ENCODE results near the gene STRC. TPM values are rescaled to one million over a fixed set of nuclear protein-coding genes. Genes with fewer than 3 reads are reported as not detected.
"Not testable (repeated sequence)": the region's sequence is repeated elsewhere in the genome, so short reads cannot be mapped to it uniquely, and the experiment has no call there.

STRC gene
- total RNA-seq, 1 donor from 2014 or later: 2.7 TPM

DNA sequence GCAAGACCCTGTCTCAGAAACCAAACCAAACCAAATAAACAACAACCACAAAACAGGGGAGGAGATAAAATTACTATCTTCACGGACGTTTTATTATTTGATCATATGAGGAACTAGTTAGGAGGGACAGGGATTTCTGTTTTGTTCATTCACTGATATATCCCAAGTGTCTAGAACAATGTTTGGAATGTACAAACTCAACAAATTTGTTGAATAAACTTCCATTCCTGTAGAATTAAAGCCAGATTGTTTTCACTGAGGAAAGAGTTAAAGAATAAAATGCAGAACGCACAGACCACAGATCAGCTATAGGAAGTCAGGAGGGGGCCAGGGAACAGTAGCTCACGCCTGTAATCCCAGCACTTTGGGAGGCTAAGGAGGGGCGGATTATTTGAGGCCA, 6.5 kb upstream of the STRC start:
- TF ChIP-seq, protein P1, sequence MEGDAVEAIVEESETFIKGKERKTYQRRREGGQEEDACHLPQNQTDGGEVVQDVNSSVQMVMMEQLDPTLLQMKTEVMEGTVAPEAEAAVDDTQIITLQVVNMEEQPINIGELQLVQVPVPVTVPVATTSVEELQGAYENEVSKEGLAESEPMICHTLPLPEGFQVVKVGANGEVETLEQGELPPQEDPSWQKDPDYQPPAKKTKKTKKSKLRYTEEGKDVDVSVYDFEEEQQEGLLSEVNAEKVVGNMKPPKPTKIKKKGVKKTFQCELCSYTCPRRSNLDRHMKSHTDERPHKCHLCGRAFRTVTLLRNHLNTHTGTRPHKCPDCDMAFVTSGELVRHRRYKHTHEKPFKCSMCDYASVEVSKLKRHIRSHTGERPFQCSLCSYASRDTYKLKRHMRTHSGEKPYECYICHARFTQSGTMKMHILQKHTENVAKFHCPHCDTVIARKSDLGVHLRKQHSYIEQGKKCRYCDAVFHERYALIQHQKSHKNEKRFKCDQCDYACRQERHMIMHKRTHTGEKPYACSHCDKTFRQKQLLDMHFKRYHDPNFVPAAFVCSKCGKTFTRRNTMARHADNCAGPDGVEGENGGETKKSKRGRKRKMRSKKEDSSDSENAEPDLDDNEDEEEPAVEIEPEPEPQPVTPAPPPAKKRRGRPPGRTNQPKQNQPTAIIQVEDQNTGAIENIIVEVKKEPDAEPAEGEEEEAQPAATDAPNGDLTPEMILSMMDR (IDR thresholded peaks at IDR 0.05; ENCODE audit: unreplicated experiment): no peak
- Mint-ChIP-seq H3K9me3 (no peaks in the 10 kb centered on the region), H3K4me3 (no peak overlapping the region), H3K36me3 (no peaks in the 10 kb centered on the region), H3K4me1 (no peaks in the 10 kb centered on the region), H3K27ac (no peak overlapping the region), H3K27me3 (ENCODE audit: low read depth) (peaks cover 4% of the 10 kb centered on the region)
- no peak for DNase-seq (ENCODE audit: low spot score in 2 of 2, unreplicated experiment in 2 of 2)

DNA sequence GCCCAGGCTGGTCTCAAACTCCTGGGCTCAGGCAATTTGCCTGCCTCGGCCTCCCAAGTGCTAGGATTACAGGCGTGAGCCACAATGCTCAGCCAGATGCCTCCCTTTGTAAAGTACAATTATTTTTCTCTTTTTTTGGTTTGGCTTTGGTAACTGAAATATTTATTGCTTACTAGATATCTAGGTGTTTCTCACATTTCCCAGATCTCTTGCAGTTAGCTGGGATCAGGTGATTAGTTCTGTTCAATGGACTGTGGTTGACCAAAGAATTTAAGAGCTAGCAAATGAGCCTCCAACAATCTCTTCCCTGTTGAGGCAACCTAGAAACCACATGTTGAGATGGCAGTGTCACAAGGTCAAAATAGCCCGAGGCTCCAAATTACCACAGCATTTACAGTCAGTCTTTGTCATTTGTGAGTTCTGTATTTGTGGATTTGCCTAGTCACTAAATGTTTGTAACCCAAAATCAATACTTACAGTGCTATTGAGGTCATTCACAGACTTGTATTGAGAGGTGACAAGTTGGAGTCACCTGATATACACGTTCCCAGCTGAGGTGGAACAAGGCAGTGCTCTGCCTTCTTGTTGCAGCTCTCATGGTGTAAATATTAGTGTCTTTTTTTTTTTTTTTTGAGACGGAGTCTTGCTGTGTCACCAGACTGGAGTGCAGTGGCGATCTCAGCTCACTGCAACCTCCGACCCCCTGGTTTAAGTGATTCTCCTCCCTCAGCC, 3.6 kb upstream of the STRC start:
- H3K36me3 Mint-ChIP-seq; H3K27ac Mint-ChIP-seq; H3K4me3 Mint-ChIP-seq; H3K4me1 Mint-ChIP-seq; H3K9me3 Mint-ChIP-seq; H3K27me3 Mint-ChIP-seq (ENCODE audit: low read depth); DNase-seq (ENCODE audit: low spot score in 2 of 2, unreplicated experiment in 2 of 2): not testable (repeated sequence)

DNA sequence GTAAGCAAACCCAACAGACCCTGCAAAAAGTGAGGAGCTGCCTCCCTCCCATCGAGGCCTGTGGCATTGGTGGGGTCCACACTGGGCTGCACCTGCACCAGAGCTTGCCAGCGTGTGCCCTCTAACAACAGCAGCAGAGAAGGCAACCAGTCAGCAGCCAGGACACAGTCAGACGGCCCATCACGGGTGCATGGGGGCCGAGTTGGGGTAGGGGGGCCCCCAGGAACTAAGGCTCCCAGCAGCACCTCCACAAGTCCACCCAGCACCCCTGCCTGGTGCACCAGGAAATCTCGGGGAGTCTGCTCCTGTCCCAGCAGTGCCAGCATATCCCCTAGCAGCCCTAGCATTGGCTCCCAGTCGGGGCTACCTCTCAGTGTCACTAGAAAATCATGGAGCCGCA, 850 bp downstream of the STRC start:
- not testable (repeated sequence) for H3K36me3 Mint-ChIP-seq; H3K4me3 Mint-ChIP-seq; DNase-seq (ENCODE audit: low spot score in 2 of 2, unreplicated experiment in 2 of 2); H3K27me3 Mint-ChIP-seq (ENCODE audit: low read depth); H3K27ac Mint-ChIP-seq; H3K4me1 Mint-ChIP-seq; H3K9me3 Mint-ChIP-seq

DNA sequence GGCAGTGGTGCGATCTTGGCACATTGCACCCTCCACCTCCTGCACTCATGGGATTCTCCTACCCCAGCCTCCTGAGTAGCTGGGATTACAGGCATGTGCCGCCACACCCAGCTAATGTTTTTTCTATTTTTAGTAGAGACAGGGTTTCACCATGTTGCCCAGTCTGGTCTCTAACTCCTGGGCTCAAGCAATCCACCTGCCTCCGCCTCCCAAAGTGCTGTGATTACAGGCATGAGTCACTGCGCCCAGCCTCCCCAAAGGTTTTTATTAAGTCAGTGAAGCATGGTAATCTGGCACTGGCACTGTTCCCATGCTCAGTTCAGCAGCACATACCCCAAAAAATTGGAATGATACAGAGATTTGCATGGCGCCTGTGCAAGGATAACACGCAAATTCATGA, 16.4 kb downstream of the STRC start:
- H3K27me3 Mint-ChIP-seq (ENCODE audit: low read depth): peaks cover 33% of the 10 kb centered on the region
- not testable (repeated sequence) for H3K27ac Mint-ChIP-seq

DNA sequence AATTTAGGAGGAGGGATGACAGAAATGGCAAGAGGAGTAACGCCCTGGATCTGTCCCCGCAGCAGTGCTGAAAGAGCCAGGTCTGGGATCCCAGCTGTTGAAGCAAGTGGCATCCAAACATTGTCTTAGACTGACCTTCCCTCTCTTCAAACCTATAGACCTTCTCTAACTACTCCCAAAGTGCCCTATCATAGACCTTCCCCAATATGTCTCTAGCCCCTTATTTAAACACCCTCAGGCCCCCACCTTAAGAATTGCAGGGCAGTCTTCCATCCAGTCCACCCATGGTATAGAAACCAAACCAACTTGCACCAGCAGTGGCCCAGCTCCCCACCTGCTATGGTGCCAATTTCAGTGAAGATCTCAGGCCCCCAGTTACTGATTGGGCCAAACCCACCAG, 18.4 kb downstream of the STRC start:
- not testable (repeated sequence) for H3K4me3 Mint-ChIP-seq

More for the DNA sequence above, 16.4 kb downstream of the STRC start:
- not testable (repeated sequence) for H3K4me1 Mint-ChIP-seq; H3K36me3 Mint-ChIP-seq; H3K9me3 Mint-ChIP-seq; DNase-seq (ENCODE audit: low spot score in 2 of 2, unreplicated experiment in 2 of 2); H3K4me3 Mint-ChIP-seq

DNA sequence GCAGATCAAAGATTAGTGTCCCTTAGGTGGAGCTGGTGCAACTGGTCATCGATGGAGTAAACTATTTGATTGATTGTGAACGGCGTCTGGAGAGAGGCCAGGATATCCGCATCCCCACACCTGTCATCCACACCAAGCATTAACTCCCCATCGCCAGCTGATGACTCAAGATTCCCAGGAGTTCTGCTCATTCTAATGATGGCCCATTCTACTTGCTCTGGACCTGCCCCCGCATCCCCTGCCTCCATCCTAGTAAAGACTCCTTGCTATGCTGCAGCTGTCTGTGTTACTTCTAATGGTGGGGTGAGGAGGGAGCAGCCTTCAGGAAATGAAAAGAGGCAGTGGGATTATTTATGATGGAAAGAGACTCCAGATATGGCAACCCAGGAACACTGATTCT, 19.5 kb downstream of the STRC start:
- H3K4me1 Mint-ChIP-seq; H3K4me3 Mint-ChIP-seq; DNase-seq (ENCODE audit: low spot score in 2 of 2, unreplicated experiment in 2 of 2); H3K36me3 Mint-ChIP-seq; H3K27ac Mint-ChIP-seq; H3K9me3 Mint-ChIP-seq: not testable (repeated sequence)
- H3K27me3 Mint-ChIP-seq (ENCODE audit: low read depth): peaks cover 38% of the 10 kb centered on the region

More for the DNA sequence above, 18.4 kb downstream of the STRC start:
- not testable (repeated sequence) for DNase-seq (ENCODE audit: low spot score in 2 of 2, unreplicated experiment in 2 of 2); H3K9me3 Mint-ChIP-seq; H3K36me3 Mint-ChIP-seq; H3K4me1 Mint-ChIP-seq; H3K27ac Mint-ChIP-seq
- peaks cover 41% of the 10 kb centered on the region for H3K27me3 Mint-ChIP-seq (ENCODE audit: low read depth)

DNA sequence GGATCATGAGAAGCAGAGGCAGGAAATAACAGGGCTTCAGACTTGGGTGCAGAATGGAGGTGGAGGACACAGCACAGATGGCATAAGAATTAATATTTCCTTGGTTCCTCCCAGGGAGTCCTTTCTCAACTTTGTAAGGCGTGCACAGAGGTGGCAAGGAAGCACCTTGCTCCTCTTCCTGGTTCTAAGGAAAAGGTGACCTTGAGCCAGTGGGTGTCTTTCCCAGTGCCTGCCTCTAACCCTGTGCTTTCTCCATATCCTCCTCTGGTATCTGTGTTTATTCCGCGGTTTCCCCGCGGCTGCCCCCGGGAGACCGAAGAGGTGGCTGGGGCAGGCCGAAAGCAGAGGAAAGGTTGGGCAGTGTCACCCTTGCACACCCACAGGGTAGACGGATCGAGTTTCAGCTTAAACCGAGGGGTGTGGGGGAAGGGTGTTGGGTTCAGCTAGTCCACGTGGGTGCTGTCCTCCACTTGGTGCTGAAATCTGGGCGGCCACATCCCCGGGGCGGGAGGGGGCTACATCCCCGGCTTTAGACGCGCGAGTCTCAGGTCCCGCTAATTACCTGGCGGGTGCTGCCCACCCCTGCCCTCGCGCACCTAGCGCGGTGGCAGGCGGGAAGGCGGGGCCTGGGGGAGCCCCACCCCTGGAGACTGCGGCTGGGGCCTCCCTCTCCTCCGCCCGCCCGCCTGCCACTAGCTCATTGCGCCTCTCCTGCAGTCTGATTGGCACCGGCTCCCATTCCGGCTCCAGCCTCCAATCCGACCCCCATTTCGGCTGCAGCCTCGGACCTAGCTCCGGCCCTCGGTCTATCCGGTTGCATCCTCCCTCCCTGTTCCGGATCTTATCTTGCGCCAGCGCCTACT, 25.0 kb downstream of the STRC start, which contains the start of gene CKMT1B:
Gene CKMT1B (plus strand): TSS at position 700 of the 863 bp plus-strand sequence. CDS start 192 bp downstream, outside the sequence.
- H3K9me3 Mint-ChIP-seq; H3K36me3 Mint-ChIP-seq; DNase-seq (ENCODE audit: low spot score in 2 of 2, unreplicated experiment in 2 of 2); H3K27ac Mint-ChIP-seq; H3K4me1 Mint-ChIP-seq; H3K4me3 Mint-ChIP-seq: not testable (repeated sequence)
- H3K27me3 Mint-ChIP-seq (ENCODE audit: low read depth): peaks cover 17% of the 10 kb centered on the region

DNA sequence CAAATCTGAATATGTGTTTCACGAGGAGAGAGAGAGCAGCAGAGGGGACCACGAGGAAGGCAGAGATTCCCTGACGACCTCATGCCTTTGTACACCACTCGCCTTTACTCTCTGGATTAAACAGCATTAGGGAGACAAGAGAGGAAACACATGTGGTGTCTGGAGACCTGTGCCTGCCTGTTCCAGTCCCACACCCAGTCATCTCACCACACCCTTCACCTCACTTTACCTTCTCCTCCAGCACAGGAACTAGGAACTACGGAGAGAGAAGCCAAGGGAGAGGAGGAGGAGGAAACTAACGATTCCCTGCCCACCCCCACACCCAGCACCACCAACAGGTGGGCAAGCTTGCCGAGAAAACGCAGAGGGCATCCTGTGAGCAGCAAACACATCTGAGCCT, 25.8 kb downstream of the STRC start:
- not testable (repeated sequence) for H3K27ac Mint-ChIP-seq; DNase-seq (ENCODE audit: low spot score in 2 of 2, unreplicated experiment in 2 of 2); H3K4me3 Mint-ChIP-seq; H3K36me3 Mint-ChIP-seq; H3K4me1 Mint-ChIP-seq; H3K9me3 Mint-ChIP-seq
- H3K27me3 Mint-ChIP-seq (ENCODE audit: low read depth): peaks cover 14% of the 10 kb centered on the region

DNA sequence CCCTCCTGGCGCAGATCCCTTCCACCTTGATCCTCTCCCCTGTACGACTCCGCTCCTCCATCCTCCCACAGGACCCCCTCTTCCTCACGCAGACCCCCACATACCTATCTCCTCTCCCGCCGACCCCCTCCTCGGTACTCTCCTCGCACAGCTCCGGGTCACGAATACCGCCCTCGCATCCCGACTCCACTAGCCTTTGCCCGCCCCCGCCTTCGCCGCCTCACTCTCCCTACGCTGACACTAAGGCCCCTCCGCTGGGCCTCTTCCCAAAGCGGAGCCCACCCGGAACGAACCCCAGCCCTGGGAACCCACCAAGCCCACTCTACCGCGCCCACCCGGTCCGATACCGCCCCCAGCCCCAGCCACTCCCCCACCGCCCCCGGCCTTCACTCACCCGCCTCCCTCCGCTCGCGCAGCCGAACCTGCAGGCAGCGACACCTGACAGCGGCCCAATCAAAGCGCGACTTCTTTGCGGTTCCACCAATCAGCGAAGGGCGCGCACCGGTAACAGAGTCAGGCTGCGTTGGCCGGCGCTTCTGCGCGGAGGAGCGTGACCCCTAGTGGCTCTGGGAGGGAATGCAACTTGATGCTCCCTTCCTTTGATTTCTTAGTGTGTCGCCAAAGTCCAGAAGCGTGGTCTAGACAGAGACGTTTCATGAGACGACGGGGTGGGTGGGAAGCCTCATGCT, 28.7 kb downstream of the STRC start, which contains the start of gene PPIP5K1:
Gene PPIP5K1 (minus strand): TSS at position 431 of the 689 bp plus-strand sequence. CDS start 5,704 bp downstream, outside the sequence.
- not testable (repeated sequence) for H3K27ac Mint-ChIP-seq; DNase-seq (ENCODE audit: low spot score in 2 of 2, unreplicated experiment in 2 of 2); H3K4me3 Mint-ChIP-seq; H3K36me3 Mint-ChIP-seq; H3K27me3 Mint-ChIP-seq (ENCODE audit: low read depth); H3K4me1 Mint-ChIP-seq; H3K9me3 Mint-ChIP-seq

DNA sequence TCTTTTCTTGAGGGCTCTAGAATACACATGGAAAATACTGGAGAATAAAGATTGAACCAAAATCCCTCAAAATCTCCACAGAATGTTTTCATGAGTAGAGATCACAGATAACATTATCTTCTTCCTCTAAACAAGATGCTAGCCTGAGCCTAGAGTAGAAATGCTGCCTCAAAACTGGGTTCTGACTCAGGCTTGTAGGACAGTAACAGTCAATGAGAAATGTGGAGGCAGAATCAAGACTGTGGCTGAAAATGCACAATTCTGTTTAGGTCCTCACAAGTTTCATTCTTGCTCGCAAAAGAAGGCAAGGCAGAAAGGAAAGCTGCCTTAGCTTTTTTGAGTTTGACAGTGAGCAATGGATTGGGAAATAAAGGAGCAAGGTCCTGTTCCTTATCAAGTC, 44.0 kb downstream of the STRC start:
- H3K27ac Mint-ChIP-seq; H3K9me3 Mint-ChIP-seq; H3K4me1 Mint-ChIP-seq; H3K27me3 Mint-ChIP-seq (ENCODE audit: low read depth); H3K36me3 Mint-ChIP-seq; H3K4me3 Mint-ChIP-seq; DNase-seq (ENCODE audit: low spot score in 2 of 2, unreplicated experiment in 2 of 2): not testable (repeated sequence)

DNA sequence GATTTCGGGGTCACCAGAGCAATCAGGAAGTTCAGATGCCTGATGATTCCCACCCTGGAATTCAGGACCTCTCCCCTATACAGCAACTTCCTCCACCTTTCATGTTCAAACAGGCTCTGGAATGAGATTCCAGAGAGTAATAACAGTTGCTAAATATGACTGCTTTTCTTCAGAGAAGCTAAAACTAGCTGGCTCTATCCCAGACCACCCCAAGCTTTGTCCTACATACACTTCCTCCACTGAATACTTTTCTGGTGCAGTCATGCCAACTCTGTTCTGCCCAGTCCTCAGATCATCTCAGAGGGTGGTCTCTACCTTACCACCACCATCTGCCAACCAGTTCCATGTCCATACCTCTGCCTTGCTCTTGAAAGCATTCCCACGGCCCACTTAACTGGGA, 52.0 kb downstream of the STRC start:
- not testable (repeated sequence) for DNase-seq (ENCODE audit: low spot score in 2 of 2, unreplicated experiment in 2 of 2); H3K4me1 Mint-ChIP-seq; H3K27ac Mint-ChIP-seq; H3K9me3 Mint-ChIP-seq; H3K4me3 Mint-ChIP-seq; H3K27me3 Mint-ChIP-seq (ENCODE audit: low read depth); H3K36me3 Mint-ChIP-seq

DNA sequence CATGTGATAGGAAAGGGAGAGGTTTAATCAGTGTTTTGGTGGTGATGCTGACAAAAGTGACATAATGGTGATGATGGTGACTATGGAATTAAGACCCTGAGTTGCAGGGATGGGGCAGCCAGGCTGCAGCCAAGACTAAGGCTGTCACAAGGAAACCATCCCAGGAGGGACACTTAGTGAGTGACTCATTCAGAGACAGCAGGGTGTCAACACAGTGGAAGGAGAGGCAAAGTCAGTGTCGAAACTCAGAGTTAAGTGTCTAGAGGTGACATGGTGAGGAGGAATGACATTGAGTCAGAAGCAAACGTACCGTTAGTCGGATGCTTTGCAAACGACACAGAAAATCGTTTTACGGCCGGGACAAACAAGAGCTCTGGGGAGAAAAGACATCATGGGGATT, 54.8 kb downstream of the STRC start:
- H3K9me3 Mint-ChIP-seq; H3K36me3 Mint-ChIP-seq; H3K4me1 Mint-ChIP-seq; H3K4me3 Mint-ChIP-seq; H3K27ac Mint-ChIP-seq; DNase-seq (ENCODE audit: low spot score in 2 of 2, unreplicated experiment in 2 of 2); H3K27me3 Mint-ChIP-seq (ENCODE audit: low read depth): not testable (repeated sequence)

Data from mesothelial cell of epicardium (in vitro differentiated cells).